Neural cell (in vitro differentiated cells): ENCODE measurements around the gene CABP1. TPM values are rescaled to one million over a fixed set of nuclear protein-coding genes. Genes with fewer than 3 reads are reported as not detected.

Experiments
- H2AFZ ChIP-seq: fragments of 200-600, 300-800 bp; sonication (generic), shearing (Covaris generic); 2 replicates; pipeline ENCODE4 v1.6.0; 2014; ENCODE audit warnings: low read depth, mild to moderate bottlenecking, antibody characterized with exemption, low read length, moderate library complexity
- H3F3A ChIP-seq: fragments of 200-600 bp; shearing (Covaris generic); 2 replicates; pipeline ENCODE4 v1.6.1; 2016; ENCODE audit warnings: mild to moderate bottlenecking, moderate library complexity, mixed read lengths, antibody characterized with exemption, low read length; ENCODE audit not compliant: insufficient read depth, poor library complexity, severe bottlenecking
- H3K27ac ChIP-seq: fragments of 200-600, 300-800 bp; sonication (generic), shearing (Covaris generic); 2 replicates; pipeline ENCODE4 v1.5.1; 2014; ENCODE audit warnings: mild to moderate bottlenecking, low read length, moderate library complexity
- H3K27me3 ChIP-seq: fragments of 300-800, 200-600 bp; sonication (generic), shearing (Covaris generic); 2 replicates; pipeline ENCODE4 v1.6.0; 2014; ENCODE audit warnings: mild to moderate bottlenecking, low read depth, low read length, moderate library complexity; ENCODE audit not compliant: insufficient read depth
- H3K36me3 ChIP-seq: fragments of 300-800, 200-600 bp; sonication (generic), shearing (Covaris generic); 2 replicates; pipeline ENCODE4 v1.5.1; 2014; ENCODE audit warnings: mild to moderate bottlenecking, antibody characterized with exemption, low read length, moderate library complexity; ENCODE audit not compliant: insufficient read depth
- H3K4me2 ChIP-seq: fragments of 300-800, 200-600 bp; sonication (generic), shearing (Covaris generic); 2 replicates; pipeline ENCODE4 v1.6.0; 2014; ENCODE audit warnings: mild to moderate bottlenecking, low read length
- H3K4me3 ChIP-seq: fragments of 300-800, 200-600 bp; sonication (generic), shearing (Covaris generic); 2 replicates; pipeline ENCODE4 v1.5.1; 2014; ENCODE audit warnings: mild to moderate bottlenecking, low read length, moderate library complexity
- H3K79me2 ChIP-seq: fragments of 200-600 bp; shearing (Covaris generic); replicated peaks from 2 replicates; pipeline ENCODE4 v1.6.0; 2014; ENCODE audit warnings: mild to moderate bottlenecking, low read length, moderate library complexity; ENCODE audit not compliant: insufficient read depth
- H3K9ac ChIP-seq: fragments of 300-800, 200-600 bp; sonication (generic), shearing (Covaris generic); 2 replicates; pipeline ENCODE4 v1.6.1; 2016; ENCODE audit warnings: mild to moderate bottlenecking, low read length, mixed read lengths
- H3K9me2 ChIP-seq: fragments of 200-600 bp; shearing (Covaris generic); 2 replicates; pipeline ENCODE4 v1.6.1; 2016; ENCODE audit warnings: mild to moderate bottlenecking, low read length, mixed read lengths; ENCODE audit not compliant: insufficient read depth
- H3K9me3 ChIP-seq: fragments of 200-600, 300-800 bp; sonication (generic), shearing (Covaris generic); 2 replicates; pipeline ENCODE4 v1.6.1; 2016; ENCODE audit warnings: mild to moderate bottlenecking, mixed run types, low read length, moderate library complexity, mixed read lengths
- H4K20me1 ChIP-seq: fragments of 200-600 bp; shearing (Covaris generic); 2 replicates; pipeline ENCODE4 v1.6.1; 2016; ENCODE audit warnings: mild to moderate bottlenecking, mixed run types; ENCODE audit not compliant: insufficient read depth
- CTCF ChIP-seq: fragments of 450-650 bp; IDR thresholded peaks from 2 replicates; pipeline ENCODE4 v1.5.1; 2014; ENCODE audit warnings: antibody characterized with exemption, mild to moderate bottlenecking, moderate library complexity; ENCODE audit not compliant: poor library complexity, severe bottlenecking
- EP300 ChIP-seq: fragments of 450-650 bp; conservative IDR thresholded peaks from 2 replicates; pipeline ENCODE4 v1.6.1; 2014; ENCODE audit warnings: antibody characterized with exemption, mild to moderate bottlenecking, moderate library complexity; ENCODE audit not compliant: poor library complexity, severe bottlenecking
- EZH2 ChIP-seq: fragments of 200-600, 300-800 bp; shearing (Covaris generic), sonication (generic); IDR thresholded peaks from 2 replicates; pipeline ENCODE4 v1.6.1; 2014; ENCODE audit warnings: antibody characterized with exemption, low read length, borderline replicate concordance, mild to moderate bottlenecking; ENCODE audit not compliant: insufficient read depth, poor library complexity, severe bottlenecking
- MXI1 ChIP-seq: fragments of 450-650 bp; conservative IDR thresholded peaks from 2 replicates; pipeline ENCODE4 v1.6.1; 2014; ENCODE audit warnings: antibody characterized with exemption, mild to moderate bottlenecking; ENCODE audit not compliant: poor library complexity, severe bottlenecking
- POLR2AphosphoS5 ChIP-seq: IDR thresholded peaks from 2 replicates; pipeline ENCODE4 v1.6.1; 2012
- RAD21 ChIP-seq: fragments of 450-650 bp; conservative IDR thresholded peaks from 2 replicates; pipeline ENCODE4 v1.6.1; 2014; ENCODE audit warnings: antibody characterized with exemption, mild to moderate bottlenecking, moderate library complexity
- REST ChIP-seq: IDR thresholded peaks from 2 replicates; pipeline ENCODE4 v1.6.1; 2012; ENCODE audit warnings: borderline replicate concordance
- SMC3 ChIP-seq: fragments of 450-650 bp; conservative IDR thresholded peaks from 2 replicates; pipeline ENCODE4 v1.6.1; 2014; ENCODE audit warnings: antibody characterized with exemption, mild to moderate bottlenecking, moderate library complexity; ENCODE audit not compliant: poor library complexity
- TAF1 ChIP-seq: IDR thresholded peaks from 2 replicates; pipeline ENCODE4 v1.6.1; 2012; ENCODE audit warnings: low read depth
- polyA plus RNA-seq: library from polyadenylated mRNA; depleted of rRNA; stranded (reverse); fragments of >200 nt; gene quantifications from 2 replicates; pipeline ENCODE4 v1.2.3, GENCODE V29; 2014

Gene CABP1
- polyA plus RNA-seq, 1 donor from 2014 or later: 0.71 TPM

- Histone ChIP-seq H3K9me3 (no peaks in the 10 kb centered on the region), H3K36me3 (no peaks in the 10 kb centered on the region), H2AFZ (no peak overlapping the region), H3K4me2 (no peak overlapping the region), H3F3A (peaks cover 3% of the 10 kb centered on the region), H3K27ac (no peak overlapping the region), H3K4me3 (peak overlapping the region; percentile 91), H3K79me2 (peaks cover 25% of the 10 kb centered on the region), H3K9ac (no peak overlapping the region), H3K9me2 (no peaks in the 10 kb centered on the region), H4K20me1 (no peaks in the 10 kb centered on the region), H3K27me3 (no peaks in the 10 kb centered on the region)
- TF ChIP-seq EZH2 (no peak), CTCF (no peak), POLR2AphosphoS5 (no peak), RAD21 (no peak), REST (no peak), MXI1 (no peak), EP300 (no peak), SMC3 (no peak), TAF1 (no peak)
Observed at GRCh38 chr12:120712610-120713009, 72.2 kb downstream of the CABP1 start.

- H3K4me3 ChIP-seq: no peak overlapping the region
- no peak overlapping the region for H2AFZ ChIP-seq
- no peaks in the 10 kb centered on the region for H3K9me2 ChIP-seq
- H3K79me2 ChIP-seq: peaks cover 25% of the 10 kb centered on the region
- H3F3A ChIP-seq: peaks cover 3% of the 10 kb centered on the region
- no peak overlapping the region for H3K9ac ChIP-seq
- no peak overlapping the region for H3K27ac ChIP-seq
- TF ChIP-seq CTCF (peak; percentile 83), EZH2 (no peak), SMC3 (peak; percentile 87), EP300 (no peak), TAF1 (no peak), MXI1 (no peak), RAD21 (peak; percentile 76), POLR2AphosphoS5 (no peak), REST (no peak)
- H3K4me2 ChIP-seq: no peak overlapping the region
- H3K36me3 ChIP-seq: peaks cover 5% of the 10 kb centered on the region
- no peaks in the 10 kb centered on the region for H4K20me1 ChIP-seq
- no peaks in the 10 kb centered on the region for H3K9me3 ChIP-seq
- no peaks in the 10 kb centered on the region for H3K27me3 ChIP-seq
Observed at GRCh38 chr12:120713861-120714482, 73.5 kb downstream of the CABP1 start.
